GM18868 (cell line): ENCODE measurements around the gene TAS1R3.
A peak's percentile ranks its signal among the peaks of the same experiment; 100 is the strongest.
"Not testable (repeated sequence)": the region's sequence is repeated elsewhere in the genome, so short reads cannot be mapped to it uniquely, and the experiment has no call there.

Experiments used
- ATAC-seq: cut with Tn5 transposase; IDR thresholded peaks from one replicate; pipeline ENCODE4 v1.9.1; 2021; ENCODE audit warnings: mild to moderate bottlenecking, moderate library complexity; ENCODE audit not compliant: unreplicated experiment

The TAS1R3 gene

GRCh38 chr1:1364266-1364665, 33.2 kb downstream of the TAS1R3 start:
- no peak for ATAC-seq

DNA sequence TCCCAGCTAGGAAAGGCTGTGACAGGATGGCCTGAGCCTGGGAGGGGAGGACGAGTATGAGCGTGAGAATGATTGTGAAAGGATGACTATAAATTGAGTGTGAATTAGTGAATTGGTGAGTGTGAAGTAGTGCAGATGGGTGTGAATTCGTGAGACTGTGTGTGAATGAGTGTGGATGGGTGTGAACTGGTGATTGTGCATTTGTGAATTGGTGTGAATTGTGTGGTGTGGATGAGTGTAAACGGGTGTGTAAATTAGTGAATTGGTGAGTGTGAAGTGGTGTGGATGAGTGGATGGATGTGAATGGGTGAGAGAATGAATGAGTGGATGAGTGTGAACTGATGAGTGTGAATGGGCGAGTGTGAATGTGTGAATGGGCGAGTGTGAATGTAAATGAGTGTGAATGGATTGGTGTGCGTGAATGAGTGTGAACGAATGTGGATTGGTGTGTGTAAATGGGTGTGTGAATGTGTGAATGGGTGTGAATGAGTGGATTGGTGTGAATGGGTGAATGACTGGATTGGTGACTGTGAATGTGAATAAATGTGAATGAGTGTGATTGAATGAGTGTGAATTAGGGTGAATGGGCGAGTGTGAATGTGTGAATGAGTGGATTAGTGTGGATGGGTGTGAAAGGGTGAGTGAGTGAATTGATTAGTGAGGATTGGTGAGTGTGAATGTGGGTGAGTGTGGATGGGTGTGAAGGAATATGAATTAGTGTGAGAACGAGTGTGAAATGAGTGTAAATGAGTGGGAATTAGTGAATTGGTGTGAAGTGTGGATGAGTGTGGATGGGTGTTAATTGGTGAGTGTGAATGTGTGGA, 35.0 kb downstream of the TAS1R3 start:
- no peak for ATAC-seq

- no peak for ATAC-seq
These were observed 35.6 kb downstream of the TAS1R3 start for GRCh38 chr1:1366699-1367066.

- no peak for ATAC-seq
These were observed 36.2 kb downstream of the TAS1R3 start for GRCh38 chr1:1367315-1367714.

- not testable (repeated sequence) for ATAC-seq
These were observed 39.0 kb downstream of the TAS1R3 start for GRCh38 chr1:1370094-1370493.

DNA sequence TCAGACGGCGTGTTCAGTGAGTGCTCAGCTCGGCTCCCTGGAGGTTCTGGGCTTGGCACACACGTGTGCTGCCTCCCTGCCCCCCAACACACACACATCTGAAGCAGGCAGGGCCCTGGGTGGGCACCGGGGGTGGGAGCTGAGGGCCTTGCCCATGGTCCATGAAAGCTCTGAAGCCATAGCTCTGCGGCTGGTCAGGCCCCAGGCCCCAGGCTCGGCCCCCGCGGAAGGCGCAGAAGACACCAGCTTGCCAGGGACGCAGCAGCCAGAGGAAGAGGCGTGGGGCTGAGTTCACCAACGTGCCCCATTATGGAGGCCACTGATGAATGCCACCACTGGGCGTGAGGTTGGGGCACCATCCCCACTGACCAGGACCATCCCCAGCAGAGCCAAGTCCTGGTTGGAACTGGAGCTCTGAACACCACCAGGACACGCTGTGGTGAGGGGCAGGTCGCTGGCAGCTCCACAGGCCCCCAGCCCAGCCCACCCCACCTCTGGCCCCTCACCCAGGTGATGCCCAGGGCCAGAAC, 39.8 kb downstream of the TAS1R3 start:
- no peak for ATAC-seq

- ATAC-seq = no peak
These were observed 40.3 kb downstream of the TAS1R3 start for GRCh38 chr1:1371364-1371745.

DNA sequence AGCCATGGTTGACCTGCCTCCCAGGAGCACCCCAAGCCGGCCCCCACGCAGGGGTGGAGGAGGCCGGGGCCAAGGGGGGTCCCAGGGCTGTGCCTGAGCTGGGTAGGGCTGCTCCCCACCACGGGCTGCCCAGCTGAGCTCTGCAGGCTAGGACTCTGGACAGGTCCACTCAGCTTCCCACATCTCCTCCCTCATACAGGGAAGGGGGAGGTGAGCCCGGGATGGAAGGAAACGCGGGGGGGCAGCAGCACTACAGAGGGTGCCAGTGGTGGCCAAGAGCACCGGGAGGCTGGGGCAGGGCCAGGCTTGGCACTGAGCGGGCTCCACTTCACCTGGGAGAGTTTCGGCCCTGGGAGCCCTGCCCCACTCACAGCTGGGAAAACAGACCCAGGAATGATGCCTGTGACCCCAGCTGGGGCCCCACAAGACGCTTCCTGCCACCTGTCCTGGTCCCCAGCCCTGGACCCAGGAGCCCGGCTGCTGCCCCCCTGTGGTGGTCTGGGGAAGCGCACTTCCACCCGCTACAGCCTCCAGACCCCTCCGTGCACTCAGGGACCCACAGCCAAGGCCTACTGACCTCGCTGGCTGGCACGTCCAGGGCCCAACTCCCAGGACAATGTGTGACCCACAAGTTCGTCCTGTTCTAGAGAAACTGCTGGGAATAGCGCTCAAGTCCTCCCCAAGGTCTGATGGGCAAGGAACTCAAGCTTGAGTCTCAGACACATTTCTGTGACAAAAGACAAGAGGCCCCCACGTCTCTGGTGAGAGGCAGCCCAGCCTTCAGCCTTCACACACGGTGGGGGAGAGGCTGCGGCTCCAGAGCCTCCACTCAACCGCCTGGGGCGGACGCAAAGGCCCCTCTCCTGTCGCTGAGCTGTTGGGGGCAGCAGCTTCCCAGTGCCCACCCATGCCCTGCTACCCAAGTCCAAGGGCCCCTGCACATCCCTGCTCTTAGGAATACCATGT, 40.9 kb downstream of the TAS1R3 start:
- no peak for ATAC-seq

DNA sequence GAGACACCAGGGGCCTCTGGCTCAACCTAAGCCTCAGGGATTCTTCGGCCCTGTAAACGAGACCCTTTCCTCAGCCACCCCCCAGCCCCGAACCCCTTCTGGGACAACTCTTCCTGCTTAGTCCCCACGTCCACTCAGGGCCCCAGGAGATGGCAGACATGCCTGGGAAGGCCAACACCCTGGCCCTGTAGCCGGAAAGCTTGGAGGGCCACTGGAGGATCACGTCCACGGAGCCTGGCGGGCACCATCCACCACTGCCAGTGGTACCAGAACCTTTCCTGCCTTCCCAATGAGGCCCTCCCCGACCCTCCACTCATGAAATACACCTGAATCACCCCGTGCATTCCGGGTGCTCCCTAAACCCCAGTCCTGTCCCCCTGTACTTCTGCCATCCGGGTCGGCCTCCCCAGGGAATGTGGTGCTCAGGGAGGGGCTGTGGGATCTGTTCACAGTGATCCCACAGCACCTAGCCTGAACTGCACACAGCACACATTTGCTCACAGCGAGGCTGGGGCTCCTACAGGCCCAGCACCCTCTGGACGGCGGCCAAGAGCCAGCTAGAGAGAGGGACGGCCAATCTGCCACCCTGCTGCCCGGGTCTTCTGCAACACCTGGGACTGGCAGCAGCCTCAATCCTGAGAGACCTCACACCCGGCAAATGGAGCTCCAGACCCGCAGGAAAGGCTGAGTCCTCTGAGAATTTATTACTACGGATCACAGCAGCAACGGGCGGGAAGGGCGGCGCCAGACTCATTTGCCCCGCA, 42.2 kb downstream of the TAS1R3 start:
- no peak for ATAC-seq

GRCh38 chr1:1373815-1374588, 42.9 kb downstream of the TAS1R3 start:
- ATAC-seq = no peak

- ATAC-seq = peak; percentile 4
These were observed 43.5 kb downstream of the TAS1R3 start for GRCh38 chr1:1374589-1374928.

- ATAC-seq = peak; percentile 86
These were observed 44.0 kb downstream of the TAS1R3 start, which contains the start of gene AURKAIP1 for GRCh38 chr1:1374929-1375662. AURKAIP1 (minus strand) TSS chr1:1375207; CDS start chr1:1374756, 451 bp downstream.

DNA sequence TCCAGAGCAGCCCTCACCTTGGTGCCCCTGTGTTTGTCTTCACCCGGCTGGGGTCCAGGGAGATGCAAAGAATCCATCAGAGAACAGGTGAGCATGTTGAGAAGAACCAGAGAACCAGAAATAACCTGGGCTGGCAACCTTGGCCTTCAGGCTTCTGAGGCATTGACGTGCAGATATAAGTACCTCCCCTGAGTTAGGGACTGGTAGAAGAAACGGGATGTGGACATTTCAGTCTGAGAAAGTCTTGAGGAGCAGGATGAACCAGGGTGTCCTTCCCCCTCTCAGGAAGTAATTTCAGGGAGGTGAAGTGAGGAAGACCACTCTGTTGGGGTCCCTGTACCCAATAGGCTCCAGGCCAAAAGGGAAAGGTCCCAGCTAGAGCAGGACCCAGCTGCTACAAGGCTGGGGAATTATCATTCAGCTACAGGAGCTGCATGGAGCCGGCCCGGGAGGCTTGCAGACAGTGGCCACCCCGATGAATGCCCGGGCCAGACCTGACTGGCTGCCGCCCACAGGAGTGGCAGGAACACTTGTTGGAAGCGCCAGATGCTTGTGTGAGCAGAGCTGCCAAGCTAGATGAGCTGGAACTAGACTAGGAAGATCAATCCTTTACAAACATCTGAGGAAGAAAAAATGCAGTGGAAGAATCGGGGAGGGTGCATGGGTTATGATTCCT, 45.6 kb downstream of the TAS1R3 start:
- no peak for ATAC-seq

- no peak for ATAC-seq
These were observed 46.6 kb downstream of the TAS1R3 start for GRCh38 chr1:1377540-1378205.

- ATAC-seq = no peak
These were observed 49.8 kb downstream of the TAS1R3 start for GRCh38 chr1:1380860-1381259.

DNA sequence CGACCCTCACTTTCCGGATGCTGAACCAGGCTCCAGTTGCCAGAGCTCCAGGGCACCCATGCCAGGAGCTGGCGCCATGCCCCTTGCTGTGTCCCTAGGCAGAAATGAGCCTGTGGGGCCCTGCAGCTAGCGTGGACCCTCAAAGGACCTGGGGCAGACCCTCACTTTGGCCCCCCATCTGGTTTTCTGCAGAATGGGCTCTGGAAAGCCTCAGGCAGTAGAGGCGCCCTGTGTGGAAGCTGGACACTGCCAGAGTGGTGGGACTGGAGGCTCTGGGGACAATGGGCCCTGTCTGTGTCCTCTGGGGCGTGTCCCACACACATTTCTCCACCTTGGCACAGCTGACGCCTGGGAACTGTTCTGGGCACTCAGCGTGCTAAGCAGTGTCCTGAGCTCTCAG, 50.2 kb downstream of the TAS1R3 start:
- no peak for ATAC-seq
